ENCODE measurements around the gene EGFLAM. TPM values are rescaled to one million over a fixed set of nuclear protein-coding genes. Genes with fewer than 3 reads are reported as not detected.

EGFLAM gene
- total and polyA plus RNA-seq, 2 of the 4 experiments (the other 2 are of a cell fraction): 0.77 to 1.1 TPM

DNA sequence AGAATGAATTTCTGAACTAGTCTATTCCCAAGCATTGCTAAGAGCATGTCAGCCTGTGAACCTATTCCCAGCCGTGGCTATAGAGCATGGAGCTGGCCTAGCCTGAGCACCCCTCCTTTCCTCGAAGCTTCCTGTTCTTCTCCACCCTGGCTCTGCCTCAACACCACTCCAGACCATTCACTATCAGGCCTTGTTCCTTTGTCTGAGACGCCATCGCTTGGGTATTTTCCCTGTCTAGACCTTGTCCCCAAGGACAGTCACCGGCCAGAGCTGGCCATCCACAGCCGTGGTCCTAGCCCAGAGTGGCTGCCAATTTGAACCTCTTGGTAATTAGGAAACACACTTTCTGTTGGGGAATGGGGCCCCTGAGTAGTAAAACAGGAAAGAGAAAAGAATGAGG lies 192.3 kb downstream of the EGFLAM start (continued):
- TF ChIP-seq MXI1 (IDR thresholded peaks at IDR 0.05; ENCODE audit: borderline replicate concordance, low read depth, low read length) (no peak), CEBPB (IDR thresholded peaks at IDR 0.05; ENCODE audit: low read depth, low read length) (no peak), RFX5 (IDR thresholded peaks at IDR 0.05; ENCODE audit: low read depth, low read length) (no peak), NFE2L2 (IDR thresholded peaks at IDR 0.05; ENCODE audit: low read depth, low read length) (no peak)
- TF ChIP-seq, protein P1, sequence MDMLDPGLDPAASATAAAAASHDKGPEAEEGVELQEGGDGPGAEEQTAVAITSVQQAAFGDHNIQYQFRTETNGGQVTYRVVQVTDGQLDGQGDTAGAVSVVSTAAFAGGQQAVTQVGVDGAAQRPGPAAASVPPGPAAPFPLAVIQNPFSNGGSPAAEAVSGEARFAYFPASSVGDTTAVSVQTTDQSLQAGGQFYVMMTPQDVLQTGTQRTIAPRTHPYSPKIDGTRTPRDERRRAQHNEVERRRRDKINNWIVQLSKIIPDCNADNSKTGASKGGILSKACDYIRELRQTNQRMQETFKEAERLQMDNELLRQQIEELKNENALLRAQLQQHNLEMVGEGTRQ (IDR thresholded peaks at IDR 0.05; ENCODE audit: low read depth, low read length): no peak

DNA sequence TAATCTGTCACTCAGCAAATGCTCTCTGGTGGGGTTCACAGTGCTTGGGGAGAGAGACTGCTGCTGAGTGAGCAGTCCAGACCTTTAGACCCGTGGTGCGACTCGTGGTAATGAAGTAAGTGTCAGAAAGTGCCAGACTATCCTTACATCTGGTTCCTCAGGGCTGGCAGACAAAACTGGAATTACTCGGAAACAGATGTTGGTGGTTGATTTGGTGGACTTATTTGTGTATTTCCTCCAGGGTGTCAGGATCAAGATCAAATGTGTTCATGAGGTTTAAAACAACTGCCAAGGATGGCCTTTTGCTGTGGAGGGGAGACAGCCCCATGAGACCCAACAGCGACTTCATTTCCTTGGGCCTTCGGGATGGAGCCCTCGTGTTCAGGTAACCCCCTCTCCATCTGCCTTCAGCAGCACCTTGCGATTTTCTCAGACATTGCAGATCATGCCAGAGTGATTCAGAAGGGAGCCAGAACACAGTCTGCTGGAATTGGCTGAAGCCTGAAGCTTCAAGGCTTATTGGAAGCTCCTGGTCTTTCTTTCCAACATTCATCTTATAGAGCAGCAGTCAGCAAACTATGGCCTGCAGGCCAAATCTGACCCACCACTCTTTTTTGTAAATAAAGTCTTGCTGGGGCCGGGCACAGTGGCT lies 192.8 kb downstream of the EGFLAM start:
- Histone ChIP-seq H2BK120ac (ENCODE audit: low read depth, low read length) (no peak overlapping the region), H3K4me1 (ENCODE audit: control insufficient read depth, insufficient read depth, low read length) (no peaks in the 10 kb centered on the region), H3K14ac (replicated peaks; ENCODE audit: low read depth, low read length) (no peak overlapping the region), H3K36me3 (ENCODE audit: control insufficient read depth, insufficient read depth, low read length) (no peaks in the 10 kb centered on the region), H2AK5ac (ENCODE audit: low read depth, low read length) (no peak overlapping the region), H3K79me1 (ENCODE audit: low read depth in 1 of 2, low read length in 2 of 2) (no peaks in the 10 kb centered on the region), H3K27ac (ENCODE audit: insufficient read depth, low read length) (no peak overlapping the region), H3K27me3 (ENCODE audit: control insufficient read depth, insufficient read depth, low read length) (0 out of 2 replicates have a peak, but pooled peaks cover 9% of the 10 kb centered on the region), H2BK15ac (ENCODE audit: low read depth, low read length) (no peak overlapping the region), H3K4me3 (ENCODE audit: insufficient read depth, low read depth, low read length) (no peak overlapping the region), H4K8ac (ENCODE audit: low read depth in 2 of 2, low read length in 2 of 2) (no peak overlapping the region), H4K91ac (ENCODE audit: insufficient read depth, low read depth, low read length) (no peak overlapping the region), H2AFZ (replicated peaks; ENCODE audit: low read length, poor library complexity) (no peak overlapping the region), H3K18ac (ENCODE audit: low read depth, low read length) (no peak overlapping the region), H3K9ac (ENCODE audit: low read depth, low read length) (no peak overlapping the region), H2BK5ac (ENCODE audit: low read depth, low read length, poor library complexity, severe bottlenecking) (no peak overlapping the region), H3K23ac (ENCODE audit: low read depth, low read length) (no peak overlapping the region), H3K4ac (ENCODE audit: low read depth, low read length) (no peak overlapping the region), H3K4me2 (ENCODE audit: low read depth, low read length) (no peak overlapping the region), H3K56ac (ENCODE audit: extremely low read depth, insufficient read depth, low read length) (no peak overlapping the region), H4K20me1 (ENCODE audit: insufficient read depth, low read length) (no peaks in the 10 kb centered on the region), H3K9me3 (ENCODE audit: control insufficient read depth, insufficient read depth, low read length) (no peaks in the 10 kb centered on the region), H4K5ac (ENCODE audit: low read depth, low read length) (no peak overlapping the region), H3K9me1 (ENCODE audit: insufficient read depth, low read length) (0 out of 2 replicates have a peak, but pooled peaks cover 4% of the 10 kb centered on the region), H2BK20ac (ENCODE audit: low read depth, low read length) (no peak overlapping the region), H2AK9ac (replicated peaks; ENCODE audit: low read depth, low read length, poor library complexity) (no peak overlapping the region)
- no TSS peak for BruUV-seq (replicated peaks)
- intact Hi-C loops (cut with micrococcal nuclease): no loop called here
- peak; percentile 27 for DNase-seq
- in situ Hi-C loops (cut with MboI; ENCODE audit: low sequenced_read_pairs): no loop called here
- dilution Hi-C loops (cut with HindIII; ENCODE audit: low sequenced_read_pairs, unreplicated experiment): no loop called here
- no peak for ATAC-seq (ENCODE audit: low read depth)
- ChIA-PET CTCF (no interaction called here), POLR2A (ENCODE audit: unreplicated experiment) (no interaction called here)
- TF ChIP-seq CEBPB (IDR thresholded peaks at IDR 0.05; ENCODE audit: low read depth, low read length): no peak
- WGBS, 2 experiments (ENCODE audit: extremely low coverage in 2 of 2, insufficient read length in 1 of 2): 100% methylated on average over 2 of the region's 9 CpGs; no CpG with 5 or more reads in 1 of the 2 experiments

All from IMR-90 (cell line).